Mucosa of descending colon (tissue), 3 donors: Measurements from ENCODE around the gene PATJ. TPM values are rescaled to one million over a fixed set of nuclear protein-coding genes. Genes with fewer than 3 reads are reported as not detected.
A peak's percentile ranks its signal among the peaks of the same experiment; 100 is the strongest.
"Not testable (repeated sequence)": the region's sequence is repeated elsewhere in the genome, so short reads cannot be mapped to it uniquely, and the experiment has no call there.

Experiments used
- ATAC-seq: fragments of 200-7000 bp; cut with Tn5 transposase; one replicate; pipeline ENCODE4 v1.9.1; 2020; ENCODE audit warnings: mild to moderate bottlenecking, moderate library complexity
- DNase-seq, 3 donors: peaks; one replicate each; pipeline ENCODE4 v3.0.0-alpha.2; 2020
- H3K36me3 ChIP-seq: fragments of 200-600 bp; one replicate; pipeline ENCODE4 v1.8.0; 2021; ENCODE audit warnings: low read depth, mild to moderate bottlenecking
- H3K4me1 ChIP-seq: fragments of 200-600 bp; one replicate; pipeline ENCODE4 v1.8.0; 2021; ENCODE audit warnings: low read depth, mild to moderate bottlenecking
- H3K4me3 ChIP-seq: fragments of 200-600 bp; one replicate; pipeline ENCODE4 v1.8.0; 2021; ENCODE audit warnings: mild to moderate bottlenecking
- H3K9me3 ChIP-seq: fragments of 200-600 bp; one replicate; pipeline ENCODE4 v1.8.0; 2021; ENCODE audit warnings: mild to moderate bottlenecking
- intact Hi-C, 2 donors: fragments of 100-400 bp; cut with DNase I in 1 of 2; cut with micrococcal nuclease in 1 of 2; formaldehyde crosslinking; loops; one replicate each; pipeline versions ENCODE4 v1.11.0 to v1.11.1; 2022; cut with DNase I, micrococcal nuclease
- total RNA-seq, 3 donors: library from RNA; stranded (reverse); fragmentation: NEBNext Ultra II Directional in 2 of 3; extraction: Animal tissue kit (Norgen Biotek cat#: 25700) in 2 of 3; gene quantifications; one replicate each; pipeline versions ENCODE4 v1.2.1 to v1.2.4, GENCODE V29; 2021 to 2023
- TF ChIP-seq, protein P1 (sequence below): fragments of 200-600 bp; IDR thresholded peaks from one replicate; pipeline ENCODE4 v1.8.0; 2022; ENCODE audit warnings: antibody characterized with exemption, mild to moderate bottlenecking
- donor health status: DM: no; HTN: no; CAD: no; lungs with moderate emphysema.
- donor health status: DM: no; HTN: no; CAD: no.
- donor health status: DM: no; HTN: yes; CAD: no.

Gene PATJ
- total RNA-seq, 3 donors from 2014 or later, result 58.6 to 112 (median 65.9) TPM

DNA sequence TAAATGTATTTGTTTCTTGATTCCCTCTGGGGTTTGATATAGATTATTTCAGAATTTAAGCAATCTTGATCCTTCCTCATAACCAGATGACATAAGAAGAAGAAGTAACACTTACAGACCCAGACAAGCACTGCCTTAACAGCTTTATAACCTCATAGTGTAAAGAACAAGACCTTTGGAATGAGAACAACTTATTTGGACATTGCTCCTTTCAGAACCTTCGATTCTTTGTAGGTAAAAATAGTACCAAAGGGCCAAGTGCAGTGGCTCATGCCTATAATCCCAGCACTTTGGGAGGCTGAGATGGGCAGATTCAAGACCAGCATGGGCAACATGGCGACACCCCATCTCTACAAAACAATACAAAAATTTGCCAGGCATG is 32.4 kb upstream of the PATJ start:
- DNase-seq, result no peak
- no peaks in the 10 kb centered on the region for H3K4me1 ChIP-seq
- no peak overlapping the region for H3K4me3 ChIP-seq
- ATAC-seq, result peak; percentile 53
- no peaks in the 10 kb centered on the region for H3K36me3 ChIP-seq
- no peaks in the 10 kb centered on the region for H3K9me3 ChIP-seq
- intact Hi-C loops, result no loop called here
- TF ChIP-seq, protein P1, sequence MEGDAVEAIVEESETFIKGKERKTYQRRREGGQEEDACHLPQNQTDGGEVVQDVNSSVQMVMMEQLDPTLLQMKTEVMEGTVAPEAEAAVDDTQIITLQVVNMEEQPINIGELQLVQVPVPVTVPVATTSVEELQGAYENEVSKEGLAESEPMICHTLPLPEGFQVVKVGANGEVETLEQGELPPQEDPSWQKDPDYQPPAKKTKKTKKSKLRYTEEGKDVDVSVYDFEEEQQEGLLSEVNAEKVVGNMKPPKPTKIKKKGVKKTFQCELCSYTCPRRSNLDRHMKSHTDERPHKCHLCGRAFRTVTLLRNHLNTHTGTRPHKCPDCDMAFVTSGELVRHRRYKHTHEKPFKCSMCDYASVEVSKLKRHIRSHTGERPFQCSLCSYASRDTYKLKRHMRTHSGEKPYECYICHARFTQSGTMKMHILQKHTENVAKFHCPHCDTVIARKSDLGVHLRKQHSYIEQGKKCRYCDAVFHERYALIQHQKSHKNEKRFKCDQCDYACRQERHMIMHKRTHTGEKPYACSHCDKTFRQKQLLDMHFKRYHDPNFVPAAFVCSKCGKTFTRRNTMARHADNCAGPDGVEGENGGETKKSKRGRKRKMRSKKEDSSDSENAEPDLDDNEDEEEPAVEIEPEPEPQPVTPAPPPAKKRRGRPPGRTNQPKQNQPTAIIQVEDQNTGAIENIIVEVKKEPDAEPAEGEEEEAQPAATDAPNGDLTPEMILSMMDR, result no peak

DNA sequence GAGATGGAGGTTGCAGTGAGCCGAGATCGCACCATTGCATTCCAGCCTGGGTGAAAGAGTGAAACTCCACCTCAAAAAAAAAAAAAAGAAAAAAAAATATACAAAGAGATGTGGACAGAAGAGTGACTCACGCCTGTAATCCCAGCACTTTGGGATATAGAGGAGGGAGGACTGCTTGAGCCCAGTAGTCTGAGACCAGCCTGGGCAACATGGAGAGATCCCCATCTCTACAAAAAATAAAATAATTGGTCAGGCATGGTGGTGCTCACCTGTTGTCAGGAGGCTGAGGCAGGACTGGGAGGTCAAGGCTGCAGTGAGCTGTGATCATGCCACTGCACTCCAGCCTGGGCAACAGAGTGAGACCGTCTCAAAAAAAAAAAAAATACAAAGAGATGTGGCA is 31.0 kb upstream of the PATJ start:
- H3K36me3 ChIP-seq, H3K4me1 ChIP-seq, DNase-seq, intact Hi-C loops, H3K4me3 ChIP-seq, H3K9me3 ChIP-seq: not testable (repeated sequence)
- peak; percentile 36 for ATAC-seq

GRCh38 chr1:61711969-61712368 is 30.3 kb upstream of the PATJ start:
- Histone ChIP-seq H3K9me3 (no peaks in the 10 kb centered on the region), H3K4me3 (no peak overlapping the region), H3K4me1 (no peaks in the 10 kb centered on the region), H3K36me3 (no peaks in the 10 kb centered on the region)
- intact Hi-C loops, result no loop called here
- ATAC-seq, result no peak
- no peak for DNase-seq
- TF ChIP-seq, protein P1, result no peak

GRCh38 chr1:61718996-61719663 is 23.1 kb upstream of the PATJ start:
- H3K36me3 ChIP-seq, intact Hi-C loops: not testable (repeated sequence)

GRCh38 chr1:61724506-61724812 is 17.8 kb upstream of the PATJ start:
- Histone ChIP-seq H3K4me1 (peaks cover 15% of the 10 kb centered on the region), H3K36me3 (no peaks in the 10 kb centered on the region), H3K9me3 (no peaks in the 10 kb centered on the region), H3K4me3 (peak overlapping the region; percentile 93)
- DNase-seq, result no peak
- TF ChIP-seq, protein P1, result no peak
- intact Hi-C loops, result no loop called here
- peak; percentile 53 for ATAC-seq

More at GRCh38 chr1:61718996-61719663, 23.1 kb upstream of the PATJ start:
- peaks cover 12% of the 10 kb centered on the region for H3K4me1 ChIP-seq
- not testable (repeated sequence) for DNase-seq, ATAC-seq, H3K4me3 ChIP-seq, H3K9me3 ChIP-seq

DNA sequence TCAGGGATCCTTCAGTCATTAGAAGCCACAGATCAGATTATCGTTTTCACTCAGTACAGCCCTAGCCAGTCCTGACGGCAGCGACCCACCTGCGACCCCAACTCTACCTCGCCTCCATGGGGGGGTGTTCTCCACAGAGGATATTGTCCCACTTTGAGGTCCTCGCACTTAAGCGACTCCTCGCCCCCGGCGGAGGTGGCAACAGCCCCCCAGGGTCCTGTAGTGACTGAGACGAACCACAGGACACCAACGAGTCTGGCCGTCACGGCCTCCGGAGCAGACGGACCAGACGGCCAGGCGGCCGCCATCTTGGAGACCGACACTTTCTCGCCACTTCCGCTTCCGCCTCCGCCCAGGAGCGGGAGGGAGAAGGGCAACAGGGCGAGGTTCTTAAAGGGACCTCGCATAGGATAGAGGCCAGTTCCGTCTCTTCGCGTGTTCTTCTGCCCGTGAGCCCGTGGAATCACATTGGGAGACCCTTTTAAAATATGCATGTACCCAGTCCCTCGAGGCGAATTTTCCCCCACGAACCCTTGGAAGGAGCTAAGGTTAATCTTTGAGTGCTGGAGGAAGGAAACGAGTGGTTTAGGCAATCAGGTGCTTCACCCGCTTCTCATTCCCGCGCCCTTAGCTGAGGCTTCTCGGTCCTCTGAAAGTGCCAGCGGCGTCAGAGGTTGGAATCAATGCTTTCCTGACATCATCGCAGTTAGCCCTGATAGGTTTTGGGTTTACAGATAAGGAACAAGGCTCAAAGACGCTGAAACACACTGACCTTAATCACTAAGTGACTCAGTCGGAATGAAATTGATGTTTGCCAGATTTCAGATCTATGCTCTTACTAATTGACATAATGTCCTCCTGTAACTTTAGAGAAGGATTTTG is 17.2 kb upstream of the PATJ start, which contains the start of gene TM2D1:
Gene TM2D1 (minus strand): TSS at position 329 of the 882 bp plus-strand sequence. CDS start 21 bp downstream, at position 308.
- intact Hi-C loops, result no loop called here

More for the DNA sequence above, 17.2 kb upstream of the PATJ start, which contains the start of gene TM2D1:
- Histone ChIP-seq H3K4me3 (peak within 1 kb of the TSS; percentile 93), H3K36me3 (no peaks in the 10 kb centered on the region), H3K4me1 (peaks cover 15% of the 10 kb centered on the region), H3K9me3 (no peaks in the 10 kb centered on the region)
- DNase-seq, result peak; percentile 93 to 94 (median 93)
- TF ChIP-seq, protein P1, result no peak
- ATAC-seq, result peak; percentile 100
